ENCODE results near the gene HTR6. TPM values are rescaled to one million over a fixed set of nuclear protein-coding genes. Genes with fewer than 3 reads are reported as not detected.
A peak's percentile ranks its signal among the peaks of the same experiment; 100 is the strongest.

Gene HTR6
- total RNA-seq, 4 donors from 2014 or later, result not detected

DNA sequence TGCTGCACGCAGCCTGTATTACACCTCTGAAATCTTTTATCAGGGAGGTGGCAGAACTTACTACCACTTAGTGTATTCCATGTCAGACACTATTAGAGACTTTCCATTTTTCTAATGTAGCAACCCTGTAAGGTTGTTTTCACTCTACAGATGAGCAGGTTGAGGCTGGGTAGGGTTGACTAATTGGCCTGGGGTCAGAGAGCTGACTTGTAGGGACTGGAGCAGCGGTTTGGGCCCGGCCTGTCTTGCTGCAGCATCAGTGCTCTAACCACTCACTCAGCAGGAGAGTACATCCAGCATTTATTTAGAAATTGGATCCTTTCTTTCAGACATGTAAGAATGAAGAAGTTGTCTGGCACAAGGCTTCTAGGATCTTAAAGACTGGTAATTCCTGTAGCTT lies 46.2 kb upstream of the HTR6 start:
- Histone ChIP-seq H3K27ac (replicated peaks in 1 of 4) (peak overlapping the region; percentile 48 to 66 (median 60)), H3K9me3 (no peaks in the 10 kb centered on the region), H3K4me1 (peaks cover 40 to 100% (median 91%) of the 10 kb centered on the region in 4 donors), H3K36me3 (peaks cover 0 to 30% (median 8%) of the 10 kb centered on the region in 4 donors), H3K27me3 (no peaks in the 10 kb centered on the region), H3K4me3 (no peak overlapping the region)
- TF ChIP-seq EP300 (IDR thresholded peaks at IDR 0.05) (no peak), POLR2A (IDR thresholded peaks at IDR 0.05; ENCODE audit: low read depth) (no peak), POLR2AphosphoS5 (IDR thresholded peaks at IDR 0.05) (no peak)
- TF ChIP-seq, protein P1, sequence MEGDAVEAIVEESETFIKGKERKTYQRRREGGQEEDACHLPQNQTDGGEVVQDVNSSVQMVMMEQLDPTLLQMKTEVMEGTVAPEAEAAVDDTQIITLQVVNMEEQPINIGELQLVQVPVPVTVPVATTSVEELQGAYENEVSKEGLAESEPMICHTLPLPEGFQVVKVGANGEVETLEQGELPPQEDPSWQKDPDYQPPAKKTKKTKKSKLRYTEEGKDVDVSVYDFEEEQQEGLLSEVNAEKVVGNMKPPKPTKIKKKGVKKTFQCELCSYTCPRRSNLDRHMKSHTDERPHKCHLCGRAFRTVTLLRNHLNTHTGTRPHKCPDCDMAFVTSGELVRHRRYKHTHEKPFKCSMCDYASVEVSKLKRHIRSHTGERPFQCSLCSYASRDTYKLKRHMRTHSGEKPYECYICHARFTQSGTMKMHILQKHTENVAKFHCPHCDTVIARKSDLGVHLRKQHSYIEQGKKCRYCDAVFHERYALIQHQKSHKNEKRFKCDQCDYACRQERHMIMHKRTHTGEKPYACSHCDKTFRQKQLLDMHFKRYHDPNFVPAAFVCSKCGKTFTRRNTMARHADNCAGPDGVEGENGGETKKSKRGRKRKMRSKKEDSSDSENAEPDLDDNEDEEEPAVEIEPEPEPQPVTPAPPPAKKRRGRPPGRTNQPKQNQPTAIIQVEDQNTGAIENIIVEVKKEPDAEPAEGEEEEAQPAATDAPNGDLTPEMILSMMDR (IDR thresholded peaks at IDR 0.05), result no peak
- no peak for DNase-seq (ENCODE audit: extremely low spot score)
- intact Hi-C loops (cut with DNase I), result no loop called here
- WGBS, result 65% methylated on average over 3 of the region's 3 CpGs

DNA sequence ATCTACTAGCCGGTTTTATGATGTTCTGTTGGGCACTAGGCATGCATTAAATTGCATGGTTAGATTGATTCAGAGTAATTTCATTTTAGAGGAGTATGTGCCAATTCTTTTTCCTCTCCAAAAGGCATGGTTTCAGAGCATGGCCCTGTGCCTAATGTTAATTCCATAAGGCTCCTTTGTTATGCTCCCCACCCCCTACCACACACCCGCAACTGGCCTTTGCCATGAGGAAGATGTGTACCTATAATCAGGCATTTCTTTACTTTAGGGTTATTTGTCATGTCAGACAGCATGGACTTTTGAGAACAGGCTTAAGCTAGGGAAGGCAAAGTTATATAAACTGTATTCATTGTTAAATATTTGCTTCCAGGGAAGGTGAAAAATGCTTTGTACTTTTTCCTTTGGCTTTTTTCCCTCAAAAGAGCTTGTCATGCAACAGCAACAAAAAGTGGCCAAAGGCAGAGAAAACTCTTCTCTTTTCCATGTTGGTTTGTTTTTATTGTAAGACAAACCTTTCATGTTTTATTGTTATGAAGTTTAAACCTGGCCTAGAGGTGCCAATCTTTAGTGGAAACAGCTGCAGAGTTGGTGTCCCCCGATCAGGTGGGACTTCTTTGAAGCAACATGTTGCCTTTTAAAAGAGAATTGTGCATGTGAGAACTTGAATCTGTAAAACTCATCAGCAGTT lies 44.8 kb upstream of the HTR6 start:
- intact Hi-C loops (cut with DNase I), result no loop called here
- H3K27me3 ChIP-seq, result no peaks in the 10 kb centered on the region
- no peak for TF ChIP-seq POLR2AphosphoS5 (IDR thresholded peaks at IDR 0.05)
- peak overlapping the region; percentile 66 to 74 (median 67) for H3K27ac ChIP-seq (replicated peaks in 1 of 4)
- no peak overlapping the region for H3K4me3 ChIP-seq
- no peaks in the 10 kb centered on the region for H3K9me3 ChIP-seq
- no peak for DNase-seq (ENCODE audit: extremely low spot score)
- H3K4me1 ChIP-seq, result peaks cover 38 to 95% (median 85%) of the 10 kb centered on the region in 4 donors
- peaks cover 3 to 42% (median 18%) of the 10 kb centered on the region in 4 donors for H3K36me3 ChIP-seq
- 30% methylated on average over 3 of the region's 3 CpGs for WGBS

DNA sequence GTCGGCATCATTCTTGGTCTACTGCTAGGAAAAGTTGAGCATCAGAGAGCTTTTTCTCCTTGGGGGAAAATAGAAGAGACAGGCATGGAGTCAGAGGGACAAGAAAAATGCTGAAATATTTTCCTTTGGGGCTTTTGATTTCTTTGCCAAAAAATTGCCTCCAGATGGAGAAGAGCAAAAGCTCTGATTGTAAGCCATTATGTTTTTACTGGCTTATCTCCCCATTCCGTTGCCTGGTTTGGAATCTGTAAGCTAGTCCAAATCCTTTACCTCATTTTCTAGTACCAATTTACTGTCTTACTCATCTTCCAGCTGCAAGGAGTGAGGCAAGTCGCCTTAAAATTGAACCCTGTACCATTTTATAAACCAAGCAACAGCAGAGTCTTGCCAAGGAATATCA lies 43.9 kb upstream of the HTR6 start:
- Histone ChIP-seq H3K27ac (replicated peaks in 1 of 4) (peak overlapping the region; percentile 66 to 74 (median 67)), H3K36me3 (peaks cover 4 to 42% (median 22%) of the 10 kb centered on the region in 4 donors)

DNA sequence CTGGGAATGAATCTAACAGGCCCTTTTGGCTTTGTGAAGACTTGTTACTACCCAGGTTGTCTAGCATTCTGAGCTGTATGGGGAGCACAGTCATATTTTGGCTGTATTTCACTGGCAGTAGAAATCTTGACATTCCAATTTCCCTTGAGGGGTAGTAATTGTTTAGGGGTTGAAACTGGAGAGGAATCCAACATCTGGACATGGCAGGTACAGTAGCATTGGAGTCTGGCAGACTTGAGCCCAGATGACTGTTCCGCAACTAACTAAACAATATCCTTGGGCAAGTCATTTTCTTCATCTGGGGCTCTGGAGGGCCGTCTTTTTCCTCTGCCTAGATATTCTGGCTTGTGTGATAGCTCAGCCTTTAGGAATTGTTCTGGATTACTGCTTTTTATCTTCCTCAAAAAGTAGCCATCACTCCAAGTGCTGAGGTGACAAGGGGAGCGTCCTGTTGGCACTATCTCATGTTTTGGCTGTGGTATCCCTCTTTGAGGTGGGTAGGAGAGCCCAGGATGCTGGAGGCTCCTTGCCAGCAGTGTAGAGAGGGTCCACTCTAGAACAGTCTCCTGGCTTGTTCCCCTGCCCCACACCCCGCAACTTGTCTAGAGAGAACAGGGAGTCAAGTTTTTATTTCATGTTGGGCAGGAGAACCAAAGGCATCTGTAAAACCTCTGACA lies 43.3 kb upstream of the HTR6 start:
- Histone ChIP-seq H3K36me3 (peaks cover 5 to 40% (median 26%) of the 10 kb centered on the region in 4 donors), H3K27ac (replicated peaks in 1 of 4) (peak overlapping the region; percentile 66 to 74 (median 67))
- WGBS, result 84% methylated on average over 4 of the region's 4 CpGs

More for the DNA sequence above, 43.9 kb upstream of the HTR6 start:
- Histone ChIP-seq H3K9me3 (no peaks in the 10 kb centered on the region), H3K27me3 (no peaks in the 10 kb centered on the region), H3K4me3 (no peak overlapping the region), H3K4me1 (peaks cover 37 to 95% (median 85%) of the 10 kb centered on the region in 4 donors)
- 48% methylated on average over 3 of the region's 3 CpGs for WGBS
- TF ChIP-seq EP300 (IDR thresholded peaks at IDR 0.05) (no peak), POLR2A (IDR thresholded peaks at IDR 0.05; ENCODE audit: low read depth) (no peak), POLR2AphosphoS5 (IDR thresholded peaks at IDR 0.05) (no peak)
- TF ChIP-seq, protein P1 (IDR thresholded peaks at IDR 0.05), result no peak
- DNase-seq (ENCODE audit: extremely low spot score), result no peak
- intact Hi-C loops (cut with DNase I), result no loop called here

DNA sequence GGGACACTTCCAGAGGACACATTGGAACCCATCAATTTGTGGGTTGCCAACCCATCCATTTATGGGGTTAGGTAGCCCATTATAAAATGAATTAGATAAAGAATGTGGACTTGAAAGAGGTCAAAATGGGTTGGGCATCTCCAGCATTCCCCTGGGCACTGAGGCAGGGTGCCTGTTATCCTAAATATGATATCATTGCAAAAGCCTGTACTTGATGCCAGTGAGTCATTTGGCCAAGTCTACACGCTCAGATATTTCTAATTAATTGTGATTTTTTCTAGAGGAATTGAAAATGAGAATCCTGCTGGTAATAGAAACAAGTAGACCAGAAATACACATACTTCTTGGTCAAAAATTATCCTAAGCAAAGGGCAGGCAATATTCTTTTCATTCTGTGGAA lies 42.5 kb upstream of the HTR6 start:
- H3K27me3 ChIP-seq, result no peaks in the 10 kb centered on the region
- intact Hi-C loops (cut with DNase I), result no loop called here
- no peak overlapping the region for H3K4me3 ChIP-seq
- TF ChIP-seq POLR2A (IDR thresholded peaks at IDR 0.05; ENCODE audit: low read depth), result no peak
- peak in 1 of 2 donors; percentile 18 for TF ChIP-seq POLR2AphosphoS5 (IDR thresholded peaks at IDR 0.05)
- 35% methylated on average over 1 of the region's 1 CpG for WGBS
- peaks cover 39 to 91% (median 80%) of the 10 kb centered on the region in 4 donors for H3K4me1 ChIP-seq
- peaks cover 13 to 47% (median 31%) of the 10 kb centered on the region in 4 donors for H3K36me3 ChIP-seq
- no peaks in the 10 kb centered on the region for H3K9me3 ChIP-seq
- H3K27ac ChIP-seq (replicated peaks in 1 of 4), result peak overlapping the region; percentile 66 to 74 (median 67)
- DNase-seq (ENCODE audit: extremely low spot score), result no peak

More for the DNA sequence above, 43.3 kb upstream of the HTR6 start:
- peaks cover 39 to 95% (median 85%) of the 10 kb centered on the region in 4 donors for H3K4me1 ChIP-seq
- intact Hi-C loops (cut with DNase I), result no loop called here
- no peak for DNase-seq (ENCODE audit: extremely low spot score)
- TF ChIP-seq POLR2A (IDR thresholded peaks at IDR 0.05; ENCODE audit: low read depth) (no peak), POLR2AphosphoS5 (IDR thresholded peaks at IDR 0.05) (no peak), EP300 (IDR thresholded peaks at IDR 0.05) (no peak)
- TF ChIP-seq, protein P1 (IDR thresholded peaks at IDR 0.05), result no peak
- no peak overlapping the region for H3K4me3 ChIP-seq
- H3K27me3 ChIP-seq, result no peaks in the 10 kb centered on the region
- H3K9me3 ChIP-seq, result no peaks in the 10 kb centered on the region

Data from esophagus muscularis mucosa (tissue), 4 donors.